SIG-M5 (cell line): ENCODE results near the gene THEM5.

ENCODE experiments used
- DNase-seq: peaks from one replicate; lab custom pipeline; 2025; lab: John Stamatoyannopoulos, UW

The THEM5 gene

DNA sequence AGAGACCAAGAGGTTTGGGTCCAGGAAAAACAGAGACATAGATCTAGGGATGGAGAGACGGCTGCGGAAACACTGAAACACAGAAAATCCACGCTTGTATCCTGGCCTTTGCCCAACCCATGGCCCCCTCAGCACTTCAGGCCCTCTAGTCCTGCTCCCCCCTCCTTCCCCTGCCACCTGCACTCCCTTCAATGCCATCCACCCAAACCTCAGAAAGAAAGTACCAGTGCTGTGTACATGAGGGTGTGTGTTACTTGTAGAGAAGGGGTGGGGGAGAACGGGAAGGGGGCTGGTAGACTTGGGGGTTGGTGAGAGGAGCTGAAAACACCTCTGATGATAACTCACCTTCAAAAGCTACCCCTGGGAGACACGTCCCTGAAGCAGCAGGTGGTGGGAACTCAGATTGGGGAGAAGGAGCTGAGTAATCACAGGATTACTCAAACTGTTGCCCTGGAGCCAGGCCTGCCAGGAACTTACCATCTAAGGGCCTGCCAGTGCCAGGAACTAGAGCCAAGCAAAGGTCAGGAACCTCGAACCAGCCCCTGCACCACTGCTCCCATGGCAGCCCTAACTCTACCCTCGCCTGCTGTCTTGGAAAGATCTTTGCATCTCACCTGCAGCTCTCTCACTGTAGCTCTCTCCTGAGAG lies 33.4 kb downstream of the THEM5 start:
- DNase-seq: no peak

DNA sequence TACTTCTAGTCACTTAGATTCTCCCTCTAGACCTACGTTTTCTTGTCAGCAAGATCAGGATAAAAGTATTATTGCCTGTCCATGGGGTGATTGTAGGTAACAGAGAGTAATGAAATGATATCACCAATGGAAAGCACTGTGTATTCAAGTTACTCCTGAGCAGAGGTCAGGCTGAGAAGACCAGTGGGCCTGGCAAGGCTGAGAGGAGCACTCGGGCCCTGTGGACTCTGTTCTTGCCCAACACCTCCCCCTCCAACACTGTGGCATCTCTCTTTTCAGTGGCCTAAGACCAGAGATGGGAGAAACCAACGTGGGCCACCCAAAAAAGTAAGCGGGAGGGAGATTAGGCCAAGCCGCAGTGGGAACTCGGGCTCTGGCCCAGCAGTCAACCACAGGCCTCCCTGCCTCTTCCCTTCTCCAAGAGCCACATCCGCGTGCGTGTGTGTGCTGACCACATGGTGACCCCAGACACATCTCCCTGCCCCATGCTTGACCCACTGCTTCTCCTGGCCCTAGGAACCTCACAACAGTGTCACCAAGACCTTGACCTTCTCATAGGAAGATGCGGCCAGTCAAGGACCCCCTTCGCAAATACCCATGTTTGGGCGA lies 34.2 kb downstream of the THEM5 start:
- DNase-seq: no peak

DNA sequence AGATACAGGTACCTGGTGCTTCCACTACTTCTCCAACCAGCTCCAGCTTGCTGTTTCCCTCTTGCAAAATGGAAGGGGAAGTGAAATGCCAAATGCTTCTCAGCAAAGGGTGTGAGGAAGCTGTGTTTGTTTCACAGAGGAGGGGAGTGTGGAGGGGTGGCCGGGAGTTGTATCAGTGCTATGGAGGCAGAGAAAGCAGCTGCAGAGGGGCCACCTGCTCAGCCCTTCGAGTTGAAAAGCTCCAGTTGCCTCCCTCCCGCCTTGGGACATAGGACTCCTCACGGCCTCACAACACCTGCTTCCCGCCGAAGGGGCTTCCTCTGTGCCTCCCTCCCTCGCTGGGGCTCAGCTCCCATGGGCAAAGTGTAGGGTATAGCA lies 36.2 kb downstream of the THEM5 start:
- no peak for DNase-seq

DNA sequence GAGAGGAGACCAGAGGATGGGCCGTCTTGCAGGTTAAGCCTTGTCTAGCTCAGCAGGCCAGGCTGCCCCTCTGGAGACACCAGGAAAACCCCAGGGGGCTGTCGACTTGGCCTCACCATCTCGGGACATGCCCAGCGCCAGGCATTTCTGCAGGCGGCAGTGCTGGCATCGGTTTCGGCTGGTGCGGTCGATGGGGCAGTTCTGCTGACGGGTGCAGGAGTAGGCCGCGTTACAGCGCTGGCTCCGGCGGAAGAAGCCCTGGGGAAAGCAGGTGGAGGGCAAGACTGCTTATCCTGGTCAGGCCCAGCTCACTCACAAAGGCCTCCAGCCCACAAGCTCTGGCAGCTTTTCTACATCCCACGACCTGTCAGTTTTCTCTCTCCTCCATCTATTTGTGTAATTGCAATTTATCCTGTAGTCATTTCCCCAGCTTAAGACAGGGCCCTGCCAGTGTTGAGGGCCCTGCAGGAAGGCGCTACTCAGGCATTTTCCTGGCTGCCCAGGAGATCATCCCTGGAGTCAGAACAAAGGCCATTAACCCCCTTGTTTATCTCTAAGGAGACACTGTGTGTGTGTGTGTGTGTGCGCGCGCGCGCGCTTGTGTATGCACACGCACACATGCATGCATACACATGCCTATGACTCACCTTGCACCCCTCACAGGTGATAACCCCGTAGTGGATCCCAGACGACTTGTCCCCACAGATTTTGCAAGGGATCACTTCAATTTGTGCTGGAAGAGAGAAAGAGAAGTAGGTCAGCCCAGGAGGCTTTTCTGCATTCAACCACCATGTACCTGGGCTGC lies 36.8 kb downstream of the THEM5 start:
- no peak for DNase-seq

DNA sequence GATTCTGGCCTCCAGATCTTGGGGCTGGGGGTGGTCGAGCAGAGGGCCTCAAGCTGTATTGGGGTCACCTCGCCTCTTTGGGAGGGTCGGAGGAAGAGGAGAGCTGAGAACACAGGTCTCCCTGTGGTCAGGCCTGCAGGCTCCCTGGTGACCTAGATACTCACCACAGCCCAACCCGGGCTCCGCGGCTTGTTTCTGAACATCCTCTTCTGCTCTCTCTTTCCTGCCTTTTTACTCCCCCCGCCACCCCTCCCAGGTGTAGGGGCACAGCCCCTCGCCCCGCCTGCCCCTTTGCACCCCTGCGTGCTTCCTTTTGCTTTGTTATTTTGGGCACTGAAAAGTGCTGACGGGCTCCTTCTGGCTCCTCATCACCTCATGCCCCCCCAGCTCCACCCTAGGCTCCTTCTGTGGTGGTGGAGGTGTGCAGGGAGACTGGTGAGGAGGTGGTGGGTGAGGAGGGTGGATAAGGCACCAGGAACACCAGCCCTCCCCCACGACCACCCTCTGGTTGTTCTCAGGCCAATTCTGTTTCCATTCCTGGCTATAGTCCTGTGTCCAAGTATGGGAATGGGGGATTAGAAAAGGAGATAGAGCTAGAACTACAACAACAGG lies 37.7 kb downstream of the THEM5 start:
- no peak for DNase-seq

DNA sequence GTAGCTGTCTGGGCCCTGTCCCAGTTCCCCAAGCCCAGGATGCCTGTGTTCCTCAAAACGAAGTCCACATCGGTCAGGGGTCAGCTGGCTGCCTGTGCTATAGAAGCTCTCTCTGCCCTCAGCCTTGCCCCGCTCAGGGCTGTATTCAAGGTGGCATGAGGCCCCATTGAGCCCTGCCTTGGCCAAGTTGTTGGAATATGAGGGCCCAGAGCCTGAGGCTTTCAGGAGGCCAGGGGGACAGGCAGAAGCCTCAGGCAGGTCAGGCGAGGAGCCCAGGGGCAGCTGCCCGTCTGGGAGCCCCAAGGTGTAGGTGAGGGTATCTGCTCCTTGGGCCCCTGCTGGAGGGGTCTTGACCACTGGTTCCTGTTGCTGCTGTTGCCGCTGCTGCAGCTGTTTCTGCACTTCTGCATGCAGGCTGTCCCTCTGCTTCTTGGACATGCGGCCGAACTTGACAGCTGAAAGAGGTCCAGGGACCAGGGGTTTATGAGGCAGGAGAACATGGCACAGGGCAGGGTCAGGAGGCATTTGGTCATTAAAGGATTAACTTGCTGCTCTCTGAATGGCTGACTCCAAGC lies 38.5 kb downstream of the THEM5 start:
- no peak for DNase-seq

DNA sequence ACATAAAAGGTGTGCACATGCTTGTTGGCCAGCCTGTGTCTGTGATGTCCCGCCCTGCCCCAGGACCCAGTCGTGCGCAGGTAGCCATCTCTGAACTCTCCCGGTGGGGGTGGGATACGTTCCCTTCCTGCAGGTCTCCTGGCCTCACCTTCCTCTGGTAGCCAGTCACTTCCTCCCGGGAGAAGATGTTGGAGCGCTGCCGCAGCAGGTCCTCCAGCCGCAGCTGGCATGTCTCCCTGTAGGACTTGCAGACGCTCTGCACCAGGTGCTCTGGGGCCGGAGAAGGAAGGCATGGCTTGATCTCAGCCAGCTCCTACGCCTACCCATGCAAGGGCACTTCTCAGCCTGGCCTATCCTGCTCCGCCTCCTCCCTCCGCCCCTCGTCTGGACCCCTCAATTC lies 39.1 kb downstream of the THEM5 start:
- DNase-seq: no peak

DNA sequence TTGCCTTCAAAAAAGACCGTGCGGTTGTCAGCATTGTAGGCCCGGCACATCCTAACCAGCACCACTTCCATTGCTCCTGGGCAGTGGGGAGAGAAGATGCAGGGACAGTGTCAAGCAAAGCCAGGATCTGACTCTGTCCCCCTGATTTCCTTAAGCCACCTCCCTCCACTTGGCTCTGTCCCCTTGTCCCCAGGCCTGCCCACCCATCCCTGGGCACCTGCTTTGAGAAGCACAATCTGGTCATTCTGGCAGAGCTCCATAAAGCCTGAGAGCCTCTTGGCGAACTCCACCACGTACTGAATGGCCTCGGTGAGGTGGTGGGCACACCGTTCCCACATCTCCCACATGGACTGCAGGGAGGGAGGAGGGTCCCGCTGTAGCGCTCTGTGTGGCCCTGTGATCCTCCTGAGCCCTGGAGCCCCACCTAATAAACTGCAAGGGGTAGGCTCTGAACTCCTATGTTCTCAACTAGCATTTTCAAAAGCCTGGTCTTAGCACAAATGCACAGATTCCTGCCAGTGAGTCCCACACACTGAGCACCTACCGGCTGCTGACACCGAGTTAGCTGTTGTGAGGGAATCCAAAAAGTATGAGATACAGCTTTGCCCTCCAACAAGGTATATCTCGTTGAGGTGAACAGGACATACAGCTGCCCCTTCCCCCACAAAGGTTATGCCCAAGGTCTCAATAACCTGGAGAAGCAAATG lies 40.1 kb downstream of the THEM5 start:
- DNase-seq: no peak

DNA sequence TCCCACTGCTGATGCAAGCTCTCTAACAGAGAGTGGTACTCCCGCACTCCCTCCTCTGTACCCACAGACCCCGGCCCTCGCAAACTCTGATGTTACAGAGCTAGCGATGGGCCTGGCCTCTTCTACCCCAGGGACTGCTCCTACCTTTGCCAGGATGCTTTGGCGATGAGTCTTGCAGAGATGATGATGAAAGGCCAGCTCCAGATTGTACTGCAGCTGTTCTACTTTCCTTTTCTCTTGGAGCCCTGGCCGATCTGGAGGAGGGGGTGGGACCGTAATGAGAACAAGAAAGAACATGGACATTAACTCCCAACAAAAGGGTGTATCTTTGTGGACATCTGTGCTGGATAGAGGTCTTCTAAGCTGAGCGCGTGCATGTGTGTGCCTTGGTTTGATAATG lies 42.3 kb downstream of the THEM5 start:
- DNase-seq: no peak

DNA sequence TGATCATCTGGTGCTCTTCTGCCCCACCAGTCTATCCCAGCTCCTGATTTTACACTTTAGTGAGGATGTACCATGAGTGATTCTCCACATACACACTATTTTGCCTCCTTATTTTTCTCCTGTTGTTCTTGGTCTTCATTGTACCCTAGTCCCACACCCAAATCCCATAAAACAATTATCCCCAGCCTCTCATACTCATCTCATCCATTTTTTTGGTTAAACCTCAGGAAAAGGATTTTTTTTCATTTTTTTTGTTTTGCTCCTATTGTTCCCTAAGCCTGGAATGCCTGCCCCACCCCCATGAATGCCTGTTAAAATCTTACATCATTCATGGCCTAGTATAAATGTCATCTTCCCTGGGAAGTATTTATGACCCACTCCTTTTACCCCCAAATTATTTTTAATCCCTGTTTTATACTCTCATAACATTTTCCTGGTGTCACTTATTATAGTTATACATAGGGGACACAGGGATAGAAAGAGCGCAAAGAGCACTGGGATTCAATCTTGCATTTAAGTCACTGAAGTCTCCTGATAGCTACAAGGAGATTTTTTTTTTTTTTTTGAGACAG lies 43.4 kb downstream of the THEM5 start:
- no peak for DNase-seq

DNA sequence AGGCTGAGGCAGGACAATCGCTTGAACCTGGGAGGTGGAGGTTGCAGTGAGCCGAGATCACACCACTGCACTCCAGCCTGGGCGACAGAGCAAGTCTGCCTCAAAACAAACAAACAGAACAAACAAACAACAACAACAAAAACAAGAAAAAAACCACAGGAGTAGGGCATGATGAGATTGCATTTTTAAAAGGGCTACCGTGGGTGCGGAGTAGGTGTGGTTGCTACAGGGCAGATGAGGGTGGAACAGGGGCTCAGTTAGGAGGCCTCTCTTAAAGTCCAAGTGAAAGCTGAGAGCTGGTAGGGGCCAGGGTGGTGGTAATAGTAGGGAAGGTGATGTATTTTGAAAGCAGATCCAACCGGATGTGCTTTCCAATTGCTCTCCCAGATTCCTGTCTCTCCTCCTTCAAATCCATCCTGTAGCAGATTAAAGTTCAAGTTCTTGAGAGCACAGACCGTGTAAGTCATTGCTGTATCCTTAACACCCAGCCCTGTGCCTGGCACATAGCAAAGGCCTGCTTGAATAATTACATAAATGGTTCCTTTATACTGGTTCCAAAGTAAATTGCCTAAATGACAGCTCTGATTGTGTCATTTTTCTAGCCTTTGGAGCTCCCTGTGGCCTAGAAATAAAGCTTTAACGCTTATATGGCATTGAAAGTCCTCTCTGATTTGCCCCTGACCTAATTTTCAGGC lies 44.1 kb downstream of the THEM5 start:
- no peak for DNase-seq

DNA sequence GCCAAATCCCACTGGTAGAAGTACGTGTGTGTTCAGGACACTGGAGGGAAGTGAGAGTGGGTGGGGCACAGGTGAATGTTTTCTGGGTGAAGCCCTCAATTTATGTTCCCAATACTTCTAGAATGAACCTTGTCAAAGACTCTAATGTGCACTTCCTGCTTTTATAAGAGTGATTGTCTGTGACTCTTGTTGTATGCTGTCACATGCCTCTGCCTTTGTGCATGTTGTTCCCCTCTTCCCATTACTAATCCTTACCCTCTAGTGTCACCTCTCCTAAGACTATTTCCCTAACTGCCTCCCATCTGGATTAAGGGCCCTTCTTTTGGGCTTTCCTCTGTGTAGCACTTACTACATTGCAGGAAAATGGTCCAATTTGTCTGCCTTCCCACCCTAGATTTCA lies 45.7 kb downstream of the THEM5 start:
- DNase-seq: no peak

DNA sequence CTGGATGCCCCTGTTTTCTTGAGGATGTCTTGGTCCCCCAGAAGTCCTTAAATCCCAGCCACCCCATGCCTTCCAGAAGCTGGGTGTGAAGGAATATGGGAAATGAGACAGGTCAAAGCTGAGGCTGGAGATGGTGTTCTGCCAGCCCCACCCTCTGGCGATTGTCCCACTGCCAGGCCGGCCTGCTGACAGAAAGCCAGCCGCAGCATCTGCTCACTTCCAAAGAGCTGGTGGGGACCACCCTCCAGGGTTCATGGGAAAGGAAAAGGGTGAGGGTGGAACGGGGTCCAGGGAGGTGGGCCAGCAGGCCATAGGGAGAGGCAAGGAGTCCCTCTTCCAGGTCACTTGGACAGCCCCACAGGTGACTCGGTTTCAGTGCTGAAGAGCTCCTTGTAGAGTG lies 46.4 kb downstream of the THEM5 start:
- no peak for DNase-seq

DNA sequence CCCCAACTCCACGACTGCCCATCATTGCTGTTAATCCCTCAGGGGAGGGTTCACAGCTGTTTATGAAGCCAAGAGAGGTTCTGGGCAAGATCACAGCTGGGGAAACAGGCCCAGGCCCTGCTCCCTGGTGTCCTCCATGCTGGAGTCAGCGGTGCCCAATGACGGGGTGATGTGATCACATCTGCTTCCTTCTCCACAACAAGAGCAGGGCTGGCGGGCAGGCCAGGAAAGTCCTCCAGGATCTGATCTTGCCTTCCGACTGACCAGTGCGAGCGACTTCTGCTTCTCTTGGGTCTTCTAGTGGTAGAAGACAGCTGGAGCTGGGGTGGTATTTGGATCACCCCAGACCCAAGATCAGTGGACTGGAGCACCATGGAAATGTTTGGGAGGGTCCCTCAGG lies 47.3 kb downstream of the THEM5 start:
- no peak for DNase-seq

DNA sequence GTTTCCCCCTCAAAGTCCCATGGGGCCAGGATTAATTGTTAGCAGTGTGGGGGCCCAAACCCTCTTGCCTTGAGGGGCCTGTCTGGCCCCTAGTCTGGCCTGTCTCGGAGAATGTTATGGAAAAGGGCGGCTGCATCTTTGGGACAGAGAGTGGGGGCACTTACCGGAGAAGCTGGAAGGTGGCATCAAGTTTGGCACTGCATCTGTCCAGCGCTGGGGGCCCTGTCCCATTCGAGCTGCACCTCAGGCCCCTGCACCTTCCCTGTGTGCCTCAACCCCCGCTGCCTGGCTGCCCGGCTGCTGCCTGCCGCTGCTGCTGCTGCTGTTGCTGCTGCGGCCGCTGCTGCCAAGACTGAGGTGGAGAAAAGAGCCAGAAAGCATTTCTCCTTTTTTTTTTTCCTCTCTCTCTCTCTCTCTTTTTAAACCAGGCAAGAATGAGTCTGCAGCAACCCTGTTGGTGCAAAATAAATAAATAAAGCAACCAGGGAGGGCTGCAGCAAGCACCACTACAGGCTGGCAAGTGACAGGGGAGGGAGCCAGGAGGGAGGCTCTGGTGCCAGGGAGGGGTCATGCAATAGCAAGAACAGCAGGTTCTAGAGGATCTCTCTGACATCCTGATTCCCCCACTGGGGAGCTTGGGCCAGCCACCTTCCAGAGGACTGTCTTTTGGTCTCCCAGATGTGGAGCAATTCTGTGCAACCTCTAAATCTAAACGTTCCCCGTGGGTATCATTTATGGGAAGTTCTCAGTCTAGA lies 48.3 kb downstream of the THEM5 start, which contains the start of gene LINGO4:
Gene LINGO4 (minus strand): TSS at position 354 of the 755 bp plus-strand sequence. CDS start 2,715 bp downstream, outside the sequence.
- DNase-seq: no peak

DNA sequence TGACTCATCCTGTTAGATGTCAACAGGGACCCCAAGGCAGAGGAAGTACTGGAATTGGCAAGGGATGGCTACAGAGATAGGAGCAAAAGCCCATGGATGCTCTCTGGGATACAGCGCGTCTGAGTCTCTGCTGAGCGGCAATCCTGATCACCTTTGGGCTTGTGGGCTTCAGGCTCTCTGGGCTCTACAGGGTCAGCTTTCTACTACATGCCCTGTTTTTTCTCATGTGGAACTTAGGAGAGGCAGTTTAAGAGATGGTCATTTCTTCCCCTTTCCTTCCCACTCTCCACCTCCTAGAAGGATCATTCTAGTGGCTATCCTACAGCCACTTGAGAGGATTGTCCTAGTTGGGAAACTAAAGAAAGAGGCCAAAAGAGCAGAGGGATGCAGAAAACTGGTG lies 49.6 kb downstream of the THEM5 start:
- no peak for DNase-seq

DNA sequence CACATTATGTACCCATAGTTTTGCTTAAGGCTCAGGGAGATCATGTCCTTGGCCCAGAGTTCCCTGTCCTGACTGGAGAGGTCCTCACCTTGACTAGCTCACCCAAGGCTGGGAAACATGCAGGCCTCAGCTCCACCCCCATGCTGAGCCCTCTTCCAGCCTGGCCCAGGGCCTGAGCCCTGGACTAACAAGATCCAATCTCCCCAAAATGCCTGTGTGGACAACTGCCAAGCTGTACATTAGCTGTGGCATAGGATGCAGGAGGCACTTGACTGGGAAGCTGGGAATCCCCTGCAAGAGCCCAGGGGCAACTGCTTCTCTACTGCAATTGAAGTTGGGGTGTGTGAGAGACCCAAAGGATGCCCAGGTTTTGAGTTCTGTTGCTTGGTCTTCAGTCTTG lies 50.3 kb downstream of the THEM5 start:
- DNase-seq: no peak

DNA sequence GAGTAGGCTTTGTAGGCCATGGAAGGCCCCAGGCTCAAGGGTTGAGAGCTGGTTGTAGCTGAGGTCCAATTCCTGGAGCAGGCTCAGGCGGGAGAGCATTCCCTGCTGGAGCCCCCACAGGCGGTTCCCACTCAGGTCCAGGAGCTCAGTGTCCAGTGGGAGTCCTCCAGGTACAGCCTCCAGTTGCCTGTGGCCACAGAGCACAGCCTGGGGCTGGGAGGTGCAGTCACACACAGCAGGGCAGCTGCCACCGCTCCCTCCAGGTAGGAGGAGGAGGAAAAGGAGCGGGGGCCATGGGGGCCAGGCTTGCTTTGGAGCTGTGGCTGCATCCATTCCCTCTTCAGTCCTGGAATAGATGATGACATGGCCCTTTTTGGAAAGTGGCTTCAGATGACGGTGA lies 51.1 kb downstream of the THEM5 start:
- no peak for DNase-seq

DNA sequence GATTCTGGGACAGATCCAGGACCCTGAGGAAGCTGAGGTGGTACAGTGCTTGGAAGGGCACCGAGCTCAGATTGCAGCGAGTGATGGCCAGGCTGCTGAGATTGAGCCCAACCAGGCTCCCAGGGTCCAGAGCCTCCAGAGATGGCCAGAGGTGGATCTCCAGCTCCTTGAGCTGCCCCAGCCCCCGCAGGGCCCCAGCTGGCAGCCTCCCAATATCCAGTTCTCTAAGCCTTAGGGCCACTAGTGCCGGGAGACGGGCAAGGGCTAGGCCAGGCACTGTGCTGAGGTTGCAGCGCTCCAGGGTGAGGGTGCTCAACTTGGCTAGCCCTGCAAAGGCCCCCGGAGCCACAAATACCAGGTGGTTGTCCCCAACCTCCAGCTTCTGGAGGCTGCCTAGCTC lies 51.7 kb downstream of the THEM5 start:
- DNase-seq: no peak

DNA sequence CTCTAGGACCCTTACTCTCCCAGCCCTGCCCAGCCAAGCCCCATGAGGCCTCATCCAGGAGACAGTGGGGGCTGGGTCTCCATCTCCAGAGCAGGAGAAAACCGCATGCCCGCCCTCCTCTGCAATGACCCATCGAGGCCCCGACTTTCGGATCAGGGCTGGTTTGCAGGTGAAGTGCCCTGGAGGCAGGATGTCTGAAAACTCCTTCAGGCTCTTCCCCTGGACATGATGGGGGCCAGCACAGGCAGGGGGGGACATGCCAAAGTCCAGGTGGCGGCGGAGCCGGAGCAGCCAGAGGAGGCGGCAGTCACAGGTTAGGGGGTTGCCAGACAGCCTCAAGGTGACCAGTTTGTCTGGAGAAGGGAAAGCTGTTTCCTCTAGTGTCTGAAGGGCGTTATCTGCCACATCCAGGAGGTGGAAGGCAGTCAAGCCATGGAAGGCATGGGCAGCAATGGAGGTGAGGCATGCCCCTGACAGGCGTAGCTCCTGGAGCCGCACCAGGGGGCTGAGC lies 52.1 kb downstream of the THEM5 start:
- DNase-seq: no peak
